ENCODE data around the gene STK11IP. TPM values are rescaled to one million over a fixed set of nuclear protein-coding genes. Genes with fewer than 3 reads are reported as not detected.
A peak's percentile ranks its signal among the peaks of the same experiment; 100 is the strongest.

Gene STK11IP
- total and polyA plus RNA-seq, 2 of the 4 experiments (the other 2 are of a cell fraction): 14.5 to 19.7 TPM

- Histone ChIP-seq H3K4ac (ENCODE audit: low read depth, low read length) (peak within 1 kb of the TSS; percentile 86), H2AK5ac (ENCODE audit: low read depth, low read length) (peak within 1 kb of the TSS; percentile 97), H3K27ac (ENCODE audit: insufficient read depth, low read length) (peak within 1 kb of the TSS; percentile 94), H3K4me1 (ENCODE audit: control insufficient read depth, insufficient read depth, low read length) (peaks cover 10% of the 10 kb centered on the region), H3K9ac (ENCODE audit: low read depth, low read length) (peak within 1 kb of the TSS; percentile 92), H3K27me3 (ENCODE audit: control insufficient read depth, insufficient read depth, low read length) (peaks cover 12% of the 10 kb centered on the region), H3K14ac (replicated peaks; ENCODE audit: low read depth, low read length) (peak within 1 kb of the TSS; percentile 94), H2BK20ac (ENCODE audit: low read depth, low read length) (0 out of 2 replicates have a peak within 1 kb of the TSS, but pooled peaks have one; percentile 16), H4K91ac (ENCODE audit: insufficient read depth, low read depth, low read length) (peak within 1 kb of the TSS; percentile 70; the same call in 1 of the 2 replicates), H4K8ac (ENCODE audit: low read depth in 2 of 2, low read length in 2 of 2) (peak within 1 kb of the TSS; percentile 82 to 96), H2BK15ac (ENCODE audit: low read depth, low read length) (no peak within 1 kb of the TSS), H4K20me1 (ENCODE audit: insufficient read depth, low read length) (peaks cover 5% of the 10 kb centered on the region; the same call in 1 of the 2 replicates), H2BK120ac (ENCODE audit: low read depth, low read length) (peak within 1 kb of the TSS; percentile 64), H3K9me1 (ENCODE audit: insufficient read depth, low read length) (peaks cover 4% of the 10 kb centered on the region; the same call in 1 of the 2 replicates), H3K4me2 (ENCODE audit: low read depth, low read length) (peak within 1 kb of the TSS; percentile 77), H4K5ac (ENCODE audit: low read depth, low read length) (peak within 1 kb of the TSS; percentile 80), H2BK5ac (ENCODE audit: low read depth, low read length, poor library complexity, severe bottlenecking) (peak within 1 kb of the TSS; percentile 81), H3K9me3 (ENCODE audit: control insufficient read depth, insufficient read depth, low read length) (no peaks in the 10 kb centered on the region), H3K18ac (ENCODE audit: low read depth, low read length) (peak within 1 kb of the TSS; percentile 60; the same call in 1 of the 2 replicates), H3K79me1 (ENCODE audit: low read depth in 1 of 2, low read length in 2 of 2) (peaks cover 11 to 18% of the 10 kb centered on the region in 2 experiments), H2AFZ (replicated peaks; ENCODE audit: low read length, poor library complexity) (peak within 1 kb of the TSS; percentile 97), H3K23ac (ENCODE audit: low read depth, low read length) (peak within 1 kb of the TSS; percentile 69; the same call in 1 of the 2 replicates), H2AK9ac (replicated peaks; ENCODE audit: low read depth, low read length, poor library complexity) (peak within 1 kb of the TSS; percentile 94), H3K4me3 (ENCODE audit: insufficient read depth, low read depth, low read length) (peak within 1 kb of the TSS; percentile 94), H3K56ac (ENCODE audit: extremely low read depth, insufficient read depth, low read length) (no peak within 1 kb of the TSS), H3K36me3 (ENCODE audit: control insufficient read depth, insufficient read depth, low read length) (peaks cover 11% of the 10 kb centered on the region; the same call in 1 of the 2 replicates)
- DNase-seq (peak; percentile 70), ATAC-seq (ENCODE audit: low read depth) (peak; percentile 80)
- intact Hi-C loops (cut with micrococcal nuclease) (loop anchor here (1.0 kb wide), 1 partner anchor 71 kb away; no protein-coding TSS in a partner anchor), dilution Hi-C loops (cut with HindIII; ENCODE audit: low sequenced_read_pairs, unreplicated experiment) (no loop called here), in situ Hi-C loops (cut with MboI; ENCODE audit: low sequenced_read_pairs) (no loop called here)
- TF ChIP-seq MAZ (IDR thresholded peaks at IDR 0.05; ENCODE audit: borderline replicate concordance, low read depth, low read length) (0 out of 2 replicates have a peak, but pooled peaks have one; percentile 24), FOS (IDR thresholded peaks at IDR 0.05; ENCODE audit: low read depth, low read length) (0 out of 2 replicates have a peak, but pooled peaks have one; percentile 8), MXI1 (IDR thresholded peaks at IDR 0.05; ENCODE audit: borderline replicate concordance, low read depth, low read length) (no peak), RAD21 (IDR thresholded peaks at IDR 0.05; ENCODE audit: low read length) (no peak)
- WGBS, 2 experiments (ENCODE audit: extremely low coverage in 2 of 2, insufficient read length in 1 of 2): 2% methylated on average over 17 of the region's 42 CpGs; no CpG with 5 or more reads in 1 of the 2 experiments
- BruUV-seq (replicated peaks): no TSS peak
- POLR2A ChIA-PET (ENCODE audit: unreplicated experiment): interaction anchor here (0.5 to 0.9 kb wide), 2 partner anchors 14 to 108 kb away, joined by 5 to 6 read pairs; no protein-coding TSS in a partner anchor
- CTCF ChIA-PET: no interaction called here
These were observed 26.1 kb upstream of the STK11IP start, which contains the start of gene OBSL1 for GRCh38 chr2:219571311-219572236. OBSL1 (minus strand) TSS chr2:219571539; CDS start chr2:219571232, 307 bp downstream.

All from IMR-90 (cell line).